GM23338 (cell line): ENCODE data around the gene C3orf85. TPM values are rescaled to one million over a fixed set of nuclear protein-coding genes. Genes with fewer than 3 reads are reported as not detected.

Source experiments
- ATAC-seq: fragments of 200-7000 bp; cut with Tn5 transposase; 3 replicates; pipeline ENCODE4 v1.9.1; 2020
- DNase-seq: peaks from one replicate; pipeline ENCODE4 v3.0.0-alpha.2; 2015; ENCODE audit warnings: low spot score
- H2AFZ ChIP-seq: fragments of 200-600 bp; sonication (generic); 2 replicates; pipeline ENCODE4 v1.8.0; 2016; ENCODE audit warnings: antibody characterized with exemption, mild to moderate bottlenecking, moderate library complexity
- H3F3A ChIP-seq: fragments of 200-600 bp; sonication (generic); replicated peaks from 2 replicates; pipeline ENCODE4 v1.8.0; 2017; ENCODE audit warnings: antibody characterized with exemption, mixed run types, low read depth
- H3K27ac ChIP-seq: fragments of 200-600 bp; sonication (generic); 2 replicates; pipeline ENCODE4 v1.6.1; 2016; ENCODE audit warnings: low read depth
- H3K27me3 ChIP-seq: fragments of 200-600 bp; sonication (generic); 2 replicates; pipeline ENCODE4 v1.8.0; 2016; ENCODE audit warnings: mild to moderate bottlenecking, mixed run types, moderate library complexity; ENCODE audit not compliant: insufficient read depth
- H3K36me3 ChIP-seq: fragments of 200-600 bp; sonication (generic); 2 replicates; pipeline ENCODE4 v1.8.0; 2016; ENCODE audit warnings: mild to moderate bottlenecking; ENCODE audit not compliant: insufficient read depth
- H3K4me1 ChIP-seq: fragments of 200-600 bp; sonication (generic); 2 replicates; pipeline ENCODE4 v1.8.0; 2016; ENCODE audit warnings: mild to moderate bottlenecking, moderate library complexity; ENCODE audit not compliant: insufficient read depth
- H3K4me2 ChIP-seq: fragments of 200-600 bp; sonication (generic); 2 replicates; pipeline ENCODE4 v1.7.1; 2017; ENCODE audit warnings: mixed run types
- H3K4me3 ChIP-seq: fragments of 200-600 bp; sonication (generic); 2 replicates; pipeline ENCODE4 v1.6.1; 2016; ENCODE audit warnings: mixed run types
- H3K79me2 ChIP-seq: fragments of 200-600 bp; sonication (generic); replicated peaks from 2 replicates; pipeline ENCODE4 v1.8.0; 2017; ENCODE audit warnings: mild to moderate bottlenecking; ENCODE audit not compliant: insufficient read depth
- H3K9me2 ChIP-seq: fragments of 200-600 bp; sonication (generic); 2 replicates; pipeline ENCODE4 v1.8.0; 2017; ENCODE audit not compliant: insufficient read depth
- H4K20me1 ChIP-seq: fragments of 200-600 bp; sonication (generic); replicated peaks from 2 replicates; pipeline ENCODE4 v1.8.0; 2017; ENCODE audit warnings: mild to moderate bottlenecking; ENCODE audit not compliant: insufficient read depth
- H3K27ac Mint-ChIP-seq: 2 replicates; pipeline ENCODE4 v1.8.0; 2020; ENCODE audit warnings: inconsistent platforms, mild to moderate bottlenecking, moderate library complexity, mixed read lengths
- H3K27me3 Mint-ChIP-seq: 3 replicates; pipeline ENCODE4 v1.8.0; 2022; ENCODE audit warnings: low read depth, mild to moderate bottlenecking, moderate library complexity, mixed read lengths, inconsistent platforms; ENCODE audit not compliant: insufficient read depth, poor library complexity
- H3K36me3 Mint-ChIP-seq: 3 replicates; pipeline ENCODE4 v1.8.0; 2021; ENCODE audit warnings: low read depth, mild to moderate bottlenecking, inconsistent platforms, moderate library complexity, mixed read lengths
- H3K4me1 Mint-ChIP-seq: 3 replicates; pipeline ENCODE4 v1.8.0; 2020; ENCODE audit warnings: mild to moderate bottlenecking, inconsistent platforms, mixed read lengths
- H3K4me3 Mint-ChIP-seq: 3 replicates; pipeline ENCODE4 v1.8.0; 2021; ENCODE audit warnings: moderate library complexity, mild to moderate bottlenecking, inconsistent platforms, mixed read lengths
- H3K9me3 Mint-ChIP-seq: 3 replicates; pipeline ENCODE4 v1.8.0; 2020; ENCODE audit warnings: moderate library complexity, mild to moderate bottlenecking, inconsistent platforms, mixed read lengths
- CREB1 ChIP-seq: fragments of 250-450 bp; sonication (Bioruptor Pico); IDR thresholded peaks from 2 replicates; pipeline ENCODE4 v1.5.0; 2020; ENCODE audit warnings: low read depth, mild to moderate bottlenecking, moderate library complexity
- ETS1 ChIP-seq: IDR thresholded peaks from 2 replicates; pipeline ENCODE4 v1.6.1; 2016; ENCODE audit warnings: antibody characterized with exemption
- EZH2 ChIP-seq: fragments of 200-600 bp; sonication (generic); IDR thresholded peaks from one replicate; pipeline ENCODE4 v1.8.0; 2017; ENCODE audit warnings: antibody characterized with exemption, mild to moderate bottlenecking, low read depth; ENCODE audit not compliant: unreplicated experiment
- EZH2phosphoT487 ChIP-seq: fragments of 200-600 bp; sonication (generic); IDR thresholded peaks from one replicate; pipeline ENCODE4 v1.8.1; 2018; ENCODE audit warnings: antibody characterized with exemption; ENCODE audit not compliant: unreplicated experiment
- JUNB ChIP-seq: IDR thresholded peaks from one replicate; pipeline ENCODE4 v1.6.1; 2016; ENCODE audit warnings: antibody characterized with exemption; ENCODE audit not compliant: unreplicated experiment
- NANOG ChIP-seq: IDR thresholded peaks from 2 replicates; pipeline ENCODE4 v1.6.1; 2016; ENCODE audit warnings: antibody characterized with exemption, borderline replicate concordance
- POLR2AphosphoS5 ChIP-seq: IDR thresholded peaks from 2 replicates; pipeline ENCODE4 v1.6.1; 2016; ENCODE audit warnings: antibody characterized with exemption, low read depth
- STAT1 ChIP-seq: IDR thresholded peaks from one replicate; pipeline ENCODE4 v1.6.1; 2016; ENCODE audit warnings: antibody characterized with exemption; ENCODE audit not compliant: unreplicated experiment
- ZNF114 ChIP-seq: fragments of 250-450 bp; sonication (Bioruptor Pico); IDR thresholded peaks from 2 replicates; pipeline ENCODE4 v1.5.0; 2020; ENCODE audit warnings: mild to moderate bottlenecking, moderate library complexity
- ZNF462 ChIP-seq: fragments of 250-450 bp; sonication (Bioruptor Pico); IDR thresholded peaks from 2 replicates; pipeline ENCODE4 v1.5.0; 2020; ENCODE audit warnings: mild to moderate bottlenecking, moderate library complexity
- polyA plus RNA-seq: library from polyadenylated mRNA; unstranded; fragments of >200 nt; fragmentation: Nextera tagmentation; extraction: Ambion mirVana; gene quantifications from 2 replicates; pipeline ENCODE4 v1.2.1, GENCODE V29; 2016
- total RNA-seq: library from RNA; depleted of rRNA; stranded (reverse); fragments of >200 nt; shearing (Covaris generic); gene quantifications from 2 replicates; pipeline ENCODE4 v1.2.3, GENCODE V29; 2014
- TF ChIP-seq, protein P1 (sequence below), 2 experiments: fragments of 200-600 bp in 1 of 2; sonication (generic) in 1 of 2; conservative IDR thresholded peaks; 2 replicates each; pipeline versions ENCODE4 v1.5.1 to v1.6.1; 2016 to 2017; ENCODE audit warnings: antibody characterized with exemption in 2 of 2, low read depth in 2 of 2, mild to moderate bottlenecking in 2 of 2, moderate library complexity in 1 of 2
- TF ChIP-seq, protein P2 (sequence below): IDR thresholded peaks from one replicate; pipeline ENCODE4 v1.6.1; 2018; ENCODE audit warnings: antibody characterized with exemption; ENCODE audit not compliant: unreplicated experiment

C3orf85 gene
- total and polyA plus RNA-seq, 2 experiments from 2014 or later, result not detected

- Histone ChIP-seq H3K9me2 (peaks cover 5% of the 10 kb centered on the region; the same call in 1 of the 2 replicates), H3K36me3 (peaks cover 6% of the 10 kb centered on the region; the same call in 1 of the 2 replicates)
- H3K36me3 Mint-ChIP-seq, result peaks cover 13% of the 10 kb centered on the region
Observed at GRCh38 chr3:109125902-109126301, 10.6 kb upstream of the C3orf85 start.

More at GRCh38 chr3:109125902-109126301, 10.6 kb upstream of the C3orf85 start:
- Mint-ChIP-seq H3K4me3 (no peak overlapping the region), H3K27ac (no peak overlapping the region), H3K9me3 (peaks cover 20% of the 10 kb centered on the region), H3K27me3 (no peaks in the 10 kb centered on the region), H3K4me1 (no peaks in the 10 kb centered on the region; the same call in 2 of the 3 replicates)
- no peak overlapping the region for H3K27ac ChIP-seq
- TF ChIP-seq, protein P1, sequence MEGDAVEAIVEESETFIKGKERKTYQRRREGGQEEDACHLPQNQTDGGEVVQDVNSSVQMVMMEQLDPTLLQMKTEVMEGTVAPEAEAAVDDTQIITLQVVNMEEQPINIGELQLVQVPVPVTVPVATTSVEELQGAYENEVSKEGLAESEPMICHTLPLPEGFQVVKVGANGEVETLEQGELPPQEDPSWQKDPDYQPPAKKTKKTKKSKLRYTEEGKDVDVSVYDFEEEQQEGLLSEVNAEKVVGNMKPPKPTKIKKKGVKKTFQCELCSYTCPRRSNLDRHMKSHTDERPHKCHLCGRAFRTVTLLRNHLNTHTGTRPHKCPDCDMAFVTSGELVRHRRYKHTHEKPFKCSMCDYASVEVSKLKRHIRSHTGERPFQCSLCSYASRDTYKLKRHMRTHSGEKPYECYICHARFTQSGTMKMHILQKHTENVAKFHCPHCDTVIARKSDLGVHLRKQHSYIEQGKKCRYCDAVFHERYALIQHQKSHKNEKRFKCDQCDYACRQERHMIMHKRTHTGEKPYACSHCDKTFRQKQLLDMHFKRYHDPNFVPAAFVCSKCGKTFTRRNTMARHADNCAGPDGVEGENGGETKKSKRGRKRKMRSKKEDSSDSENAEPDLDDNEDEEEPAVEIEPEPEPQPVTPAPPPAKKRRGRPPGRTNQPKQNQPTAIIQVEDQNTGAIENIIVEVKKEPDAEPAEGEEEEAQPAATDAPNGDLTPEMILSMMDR (conservative IDR thresholded peaks at IDR 0.05; ENCODE audit: low read depth in 2 of 2), result no peak
- TF ChIP-seq NANOG (no peak), ZNF114 (CRISPR knock-in tag) (no peak), EZH2phosphoT487 (no peak), CREB1 (no peak), STAT1 (no peak), JUNB (no peak), POLR2AphosphoS5 (no peak), ZNF462 (CRISPR knock-in tag) (no peak), ETS1 (no peak), EZH2 (no peak)
- TF ChIP-seq, protein P2, sequence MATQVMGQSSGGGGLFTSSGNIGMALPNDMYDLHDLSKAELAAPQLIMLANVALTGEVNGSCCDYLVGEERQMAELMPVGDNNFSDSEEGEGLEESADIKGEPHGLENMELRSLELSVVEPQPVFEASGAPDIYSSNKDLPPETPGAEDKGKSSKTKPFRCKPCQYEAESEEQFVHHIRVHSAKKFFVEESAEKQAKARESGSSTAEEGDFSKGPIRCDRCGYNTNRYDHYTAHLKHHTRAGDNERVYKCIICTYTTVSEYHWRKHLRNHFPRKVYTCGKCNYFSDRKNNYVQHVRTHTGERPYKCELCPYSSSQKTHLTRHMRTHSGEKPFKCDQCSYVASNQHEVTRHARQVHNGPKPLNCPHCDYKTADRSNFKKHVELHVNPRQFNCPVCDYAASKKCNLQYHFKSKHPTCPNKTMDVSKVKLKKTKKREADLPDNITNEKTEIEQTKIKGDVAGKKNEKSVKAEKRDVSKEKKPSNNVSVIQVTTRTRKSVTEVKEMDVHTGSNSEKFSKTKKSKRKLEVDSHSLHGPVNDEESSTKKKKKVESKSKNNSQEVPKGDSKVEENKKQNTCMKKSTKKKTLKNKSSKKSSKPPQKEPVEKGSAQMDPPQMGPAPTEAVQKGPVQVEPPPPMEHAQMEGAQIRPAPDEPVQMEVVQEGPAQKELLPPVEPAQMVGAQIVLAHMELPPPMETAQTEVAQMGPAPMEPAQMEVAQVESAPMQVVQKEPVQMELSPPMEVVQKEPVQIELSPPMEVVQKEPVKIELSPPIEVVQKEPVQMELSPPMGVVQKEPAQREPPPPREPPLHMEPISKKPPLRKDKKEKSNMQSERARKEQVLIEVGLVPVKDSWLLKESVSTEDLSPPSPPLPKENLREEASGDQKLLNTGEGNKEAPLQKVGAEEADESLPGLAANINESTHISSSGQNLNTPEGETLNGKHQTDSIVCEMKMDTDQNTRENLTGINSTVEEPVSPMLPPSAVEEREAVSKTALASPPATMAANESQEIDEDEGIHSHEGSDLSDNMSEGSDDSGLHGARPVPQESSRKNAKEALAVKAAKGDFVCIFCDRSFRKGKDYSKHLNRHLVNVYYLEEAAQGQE, result no peak
- H2AFZ ChIP-seq, result no peak overlapping the region
- no peaks in the 10 kb centered on the region for H3K27me3 ChIP-seq
- H3F3A ChIP-seq, result no peaks in the 10 kb centered on the region
- no peak overlapping the region for H3K4me3 ChIP-seq
- DNase-seq (no peak), ATAC-seq (no peak)
- H3K4me2 ChIP-seq, result no peak overlapping the region
- no peaks in the 10 kb centered on the region for H3K79me2 ChIP-seq
- H4K20me1 ChIP-seq, result no peaks in the 10 kb centered on the region
- no peaks in the 10 kb centered on the region for H3K4me1 ChIP-seq
